GM23248 (cell line): Measurements from ENCODE around the gene TSHZ2.

ENCODE experiments used
- EZH2 ChIP-seq: fragments of 200-600 bp; sonication (generic); IDR thresholded peaks from 2 replicates; pipeline ENCODE4 v1.6.1; 2018; ENCODE audit warnings: antibody characterized with exemption, mild to moderate bottlenecking; ENCODE audit not compliant: insufficient read depth, poor library complexity, severe bottlenecking
- EZH2phosphoT487 ChIP-seq: fragments of 200-600 bp; sonication (generic); IDR thresholded peaks from 2 replicates; pipeline ENCODE4 v1.6.1; 2018; ENCODE audit warnings: antibody characterized with exemption, moderate library complexity, mild to moderate bottlenecking, low read depth; ENCODE audit not compliant: insufficient read depth

DNA sequence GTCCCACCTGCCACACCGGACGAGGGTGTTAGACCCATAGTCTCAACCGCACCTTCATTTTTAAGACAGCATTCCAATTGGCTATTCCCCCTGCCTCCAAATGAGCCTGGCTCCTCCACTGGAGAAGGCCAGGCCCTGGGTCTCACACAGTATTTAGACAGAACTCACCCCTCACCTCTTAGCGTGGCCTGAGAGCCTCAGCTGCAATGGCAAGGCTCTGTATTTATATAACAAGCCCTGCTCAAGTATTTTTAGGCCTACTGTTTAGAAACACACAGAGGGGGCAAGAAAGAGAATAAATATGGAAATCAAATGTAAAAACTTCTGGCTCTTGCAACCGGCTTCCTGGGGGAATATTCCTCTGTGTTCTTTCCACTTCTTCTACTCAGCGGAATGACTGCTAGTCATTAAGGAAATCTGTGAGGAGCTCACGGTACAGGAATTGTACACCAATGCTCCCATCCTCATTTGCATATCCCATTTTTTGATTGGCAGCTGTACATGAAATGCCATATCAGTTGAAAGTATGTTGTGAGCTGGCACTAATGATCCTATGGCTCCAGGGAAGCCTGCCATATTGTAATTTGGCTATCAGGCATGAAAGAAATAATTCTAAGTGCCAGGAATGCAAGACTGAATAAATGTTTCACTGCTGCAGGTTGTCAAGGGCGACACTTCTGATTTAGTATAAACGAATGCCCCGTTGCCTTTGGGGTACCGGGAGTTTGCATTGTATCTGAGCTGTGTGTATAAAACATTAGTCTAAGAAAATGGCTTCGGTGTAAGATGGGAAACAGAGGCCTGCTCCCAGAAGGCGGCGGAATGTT lies 414.0 kb downstream of the TSHZ2 start:
- TF ChIP-seq EZH2 (no peak), EZH2phosphoT487 (no peak)
